ENCODE results near the gene EFCAB6. TPM values are rescaled to one million over a fixed set of nuclear protein-coding genes. Genes with fewer than 3 reads are reported as not detected.
A peak's percentile ranks its signal among the peaks of the same experiment; 100 is the strongest.

Gene EFCAB6
- total RNA-seq, 6 experiments from 2014 or later, result 0.29 to 1.5 (median 0.93) TPM

GRCh38 chr22:43838161-43838560 is 26.1 kb upstream of the EFCAB6 start:
- DNase-seq (no peak), ATAC-seq (no peak)
- no peak for TF ChIP-seq POLR2A (IDR thresholded peaks at IDR 0.05)
- TF ChIP-seq, protein P1, sequence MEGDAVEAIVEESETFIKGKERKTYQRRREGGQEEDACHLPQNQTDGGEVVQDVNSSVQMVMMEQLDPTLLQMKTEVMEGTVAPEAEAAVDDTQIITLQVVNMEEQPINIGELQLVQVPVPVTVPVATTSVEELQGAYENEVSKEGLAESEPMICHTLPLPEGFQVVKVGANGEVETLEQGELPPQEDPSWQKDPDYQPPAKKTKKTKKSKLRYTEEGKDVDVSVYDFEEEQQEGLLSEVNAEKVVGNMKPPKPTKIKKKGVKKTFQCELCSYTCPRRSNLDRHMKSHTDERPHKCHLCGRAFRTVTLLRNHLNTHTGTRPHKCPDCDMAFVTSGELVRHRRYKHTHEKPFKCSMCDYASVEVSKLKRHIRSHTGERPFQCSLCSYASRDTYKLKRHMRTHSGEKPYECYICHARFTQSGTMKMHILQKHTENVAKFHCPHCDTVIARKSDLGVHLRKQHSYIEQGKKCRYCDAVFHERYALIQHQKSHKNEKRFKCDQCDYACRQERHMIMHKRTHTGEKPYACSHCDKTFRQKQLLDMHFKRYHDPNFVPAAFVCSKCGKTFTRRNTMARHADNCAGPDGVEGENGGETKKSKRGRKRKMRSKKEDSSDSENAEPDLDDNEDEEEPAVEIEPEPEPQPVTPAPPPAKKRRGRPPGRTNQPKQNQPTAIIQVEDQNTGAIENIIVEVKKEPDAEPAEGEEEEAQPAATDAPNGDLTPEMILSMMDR (IDR thresholded peaks at IDR 0.05), result no peak
- no peaks in the 10 kb centered on the region for H3K27me3 ChIP-seq
- no peaks in the 10 kb centered on the region for H3K4me1 ChIP-seq
- intact Hi-C loops (cut with DNase I), result no loop called here
- no peaks in the 10 kb centered on the region for H3K36me3 ChIP-seq
- H3K27ac ChIP-seq, result no peak overlapping the region
- no peaks in the 10 kb centered on the region for H3K9me3 ChIP-seq
- no CpG with 5 or more reads among the region's 10 CpGs for WGBS (ENCODE audit: insufficient coverage, low coverage, low lambda C conversion rate, missing lambda C conversion rate)
- no peak overlapping the region for H3K4me3 ChIP-seq

DNA sequence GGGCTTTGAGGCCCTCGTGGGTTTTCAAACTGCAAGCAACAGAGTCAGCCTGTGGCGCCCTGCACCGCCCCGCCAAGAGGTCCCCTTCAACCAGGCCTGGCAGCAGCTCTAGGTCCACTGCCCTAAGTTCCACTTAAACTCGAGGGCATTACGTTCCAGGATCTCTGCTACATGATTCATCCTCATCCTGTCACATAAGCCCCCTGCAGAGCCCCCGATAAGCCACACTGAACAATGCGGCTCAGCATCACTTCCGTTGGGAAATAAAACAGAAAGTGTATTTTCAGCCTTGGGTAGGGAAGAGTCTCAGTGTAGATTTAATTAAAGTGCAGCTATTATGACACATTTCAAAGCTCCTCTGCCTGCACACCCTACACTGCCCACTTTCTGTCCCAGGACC is 25.6 kb upstream of the EFCAB6 start:
- H3K36me3 ChIP-seq, result no peaks in the 10 kb centered on the region
- H3K27me3 ChIP-seq, result no peaks in the 10 kb centered on the region
- WGBS (ENCODE audit: insufficient coverage, low coverage, low lambda C conversion rate, missing lambda C conversion rate), result 64% methylated on average over 6 of the region's 9 CpGs
- H3K4me1 ChIP-seq, result no peaks in the 10 kb centered on the region
- DNase-seq (peak in 2 of 3 donors; percentile 14 to 28), ATAC-seq (no peak)
- no peak overlapping the region for H3K4me3 ChIP-seq
- no peak for TF ChIP-seq POLR2A (IDR thresholded peaks at IDR 0.05)
- TF ChIP-seq, protein P1 (IDR thresholded peaks at IDR 0.05), result no peak
- no peak overlapping the region for H3K27ac ChIP-seq
- intact Hi-C loops (cut with DNase I), result no loop called here
- H3K9me3 ChIP-seq, result no peaks in the 10 kb centered on the region

DNA sequence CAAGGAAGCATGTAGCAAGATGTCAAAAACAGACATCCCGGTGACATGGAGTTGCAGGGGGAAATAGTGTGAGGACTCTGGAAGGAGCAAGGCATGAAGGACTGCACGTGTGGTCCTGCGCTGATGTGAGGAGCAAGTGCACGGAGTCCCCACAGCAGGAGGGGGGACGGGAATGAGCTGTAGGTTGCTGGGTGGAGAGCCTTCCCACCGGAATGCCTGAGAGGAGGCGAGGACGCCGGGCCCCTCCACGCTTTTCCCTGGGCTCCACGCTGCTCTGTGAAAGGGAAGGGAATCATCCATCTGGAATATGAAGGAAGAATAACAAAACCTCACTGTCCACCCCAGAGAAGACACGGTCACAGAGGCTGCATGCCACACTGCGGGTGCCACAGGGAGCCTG is 23.6 kb upstream of the EFCAB6 start:
- no peaks in the 10 kb centered on the region for H3K36me3 ChIP-seq
- no peaks in the 10 kb centered on the region for H3K9me3 ChIP-seq
- H3K27me3 ChIP-seq, result no peaks in the 10 kb centered on the region
- no peak overlapping the region for H3K27ac ChIP-seq
- intact Hi-C loops (cut with DNase I), result no loop called here
- H3K4me1 ChIP-seq, result no peaks in the 10 kb centered on the region
- ATAC-seq, result no peak
- H3K4me3 ChIP-seq, result no peak overlapping the region
- WGBS (ENCODE audit: insufficient coverage, low coverage, low lambda C conversion rate, missing lambda C conversion rate), result 81% methylated on average over 12 of the region's 13 CpGs
- DNase-seq, result no peak
- TF ChIP-seq, protein P1 (IDR thresholded peaks at IDR 0.05), result no peak
- TF ChIP-seq POLR2A (IDR thresholded peaks at IDR 0.05), result no peak

DNA sequence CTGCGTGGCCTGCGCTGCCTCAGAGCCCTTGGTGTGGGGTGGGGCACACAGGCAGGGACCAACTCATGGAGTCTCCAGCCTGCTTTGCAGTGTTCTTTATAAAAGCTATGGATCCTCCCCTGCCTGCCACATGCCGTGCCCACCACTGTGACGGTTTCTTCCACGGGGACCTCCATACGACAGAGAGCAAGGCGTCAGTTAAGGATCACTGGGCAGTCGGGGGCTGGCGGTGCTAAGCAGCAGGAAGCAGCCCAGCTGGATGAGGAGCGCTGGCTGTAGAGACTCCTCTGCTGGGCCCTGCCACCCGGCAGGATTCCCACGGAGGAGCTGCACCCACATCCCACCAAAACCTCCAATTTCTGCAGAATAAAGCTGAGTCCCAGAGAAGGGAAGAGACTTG is 23.1 kb upstream of the EFCAB6 start:
- DNase-seq (no peak), ATAC-seq (no peak)
- intact Hi-C loops (cut with DNase I), result no loop called here
- Histone ChIP-seq H3K4me1 (peaks cover 0 to 4% (median 0%) of the 10 kb centered on the region in 4 donors), H3K36me3 (no peaks in the 10 kb centered on the region), H3K4me3 (no peak overlapping the region), H3K27me3 (no peaks in the 10 kb centered on the region), H3K27ac (no peak overlapping the region), H3K9me3 (no peaks in the 10 kb centered on the region)
- TF ChIP-seq, protein P1 (IDR thresholded peaks at IDR 0.05), result no peak
- TF ChIP-seq POLR2A (IDR thresholded peaks at IDR 0.05), result no peak
- WGBS (ENCODE audit: insufficient coverage, low coverage, low lambda C conversion rate, missing lambda C conversion rate), result 63% methylated on average over 12 of the region's 12 CpGs

All from right lobe of liver (tissue), 6 donors.